Gastroesophageal sphincter (tissue), 3 donors: ENCODE results near the gene SLC26A8.

Experiments
- EP300 ChIP-seq: sonication (generic); formaldehyde crosslinking; IDR thresholded peaks from one replicate; pipeline ENCODE4 v1.6.1; 2017; ENCODE audit warnings: antibody characterized with exemption, mild to moderate bottlenecking
- POLR2A ChIP-seq, 2 donors: fragments of 450-650 bp; IDR thresholded peaks; one replicate each; pipeline ENCODE4 v1.6.1; 2017; ENCODE audit warnings: antibody characterized with exemption in 2 of 2, mild to moderate bottlenecking in 2 of 2, moderate library complexity in 1 of 2
- TF ChIP-seq, protein P1 (sequence below), 4 experiments: fragments of 200-600 bp in 2 of 4; fragments of 450-650 bp in 2 of 4; sonication (generic) in 1 of 4; IDR thresholded peaks; one replicate each; pipeline ENCODE4 v1.5.1; 2017 to 2019; ENCODE audit warnings: antibody characterized with exemption in 4 of 4, mild to moderate bottlenecking in 2 of 4, moderate library complexity in 2 of 4

DNA sequence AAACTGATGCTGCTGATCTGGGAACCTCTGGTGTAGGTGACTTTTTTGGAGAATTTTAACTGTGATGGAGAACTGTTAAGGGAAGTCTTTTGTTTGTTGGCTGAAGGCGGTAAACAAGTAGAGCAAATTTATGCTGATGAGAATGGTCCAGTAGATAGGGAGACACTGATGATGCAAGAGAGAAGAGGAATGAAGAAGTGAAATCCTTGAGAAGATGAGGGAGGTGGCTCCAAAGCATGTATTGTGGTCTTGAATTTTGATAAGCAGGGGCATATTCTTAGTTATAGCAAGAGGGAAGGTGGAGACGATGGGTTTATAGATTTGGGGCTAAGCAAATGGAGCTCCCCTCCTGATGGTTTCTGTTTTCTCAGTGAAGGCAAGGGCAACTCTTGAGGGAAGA is 25.1 kb upstream of the SLC26A8 start:
- TF ChIP-seq, protein P1, sequence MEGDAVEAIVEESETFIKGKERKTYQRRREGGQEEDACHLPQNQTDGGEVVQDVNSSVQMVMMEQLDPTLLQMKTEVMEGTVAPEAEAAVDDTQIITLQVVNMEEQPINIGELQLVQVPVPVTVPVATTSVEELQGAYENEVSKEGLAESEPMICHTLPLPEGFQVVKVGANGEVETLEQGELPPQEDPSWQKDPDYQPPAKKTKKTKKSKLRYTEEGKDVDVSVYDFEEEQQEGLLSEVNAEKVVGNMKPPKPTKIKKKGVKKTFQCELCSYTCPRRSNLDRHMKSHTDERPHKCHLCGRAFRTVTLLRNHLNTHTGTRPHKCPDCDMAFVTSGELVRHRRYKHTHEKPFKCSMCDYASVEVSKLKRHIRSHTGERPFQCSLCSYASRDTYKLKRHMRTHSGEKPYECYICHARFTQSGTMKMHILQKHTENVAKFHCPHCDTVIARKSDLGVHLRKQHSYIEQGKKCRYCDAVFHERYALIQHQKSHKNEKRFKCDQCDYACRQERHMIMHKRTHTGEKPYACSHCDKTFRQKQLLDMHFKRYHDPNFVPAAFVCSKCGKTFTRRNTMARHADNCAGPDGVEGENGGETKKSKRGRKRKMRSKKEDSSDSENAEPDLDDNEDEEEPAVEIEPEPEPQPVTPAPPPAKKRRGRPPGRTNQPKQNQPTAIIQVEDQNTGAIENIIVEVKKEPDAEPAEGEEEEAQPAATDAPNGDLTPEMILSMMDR (IDR thresholded peaks at IDR 0.05) = no peak
- no peak for TF ChIP-seq EP300
- TF ChIP-seq POLR2A (IDR thresholded peaks at IDR 0.05) = no peak
